Measurements from ENCODE around the gene SLC12A1. TPM values are rescaled to one million over a fixed set of nuclear protein-coding genes. Genes with fewer than 3 reads are reported as not detected.

Gene SLC12A1
- total RNA-seq (2014; rRNA removed; shearing (Covaris generic)), result 0.19 and 0.59 TPM in 2 replicates
- 0.52 and 0.57 TPM in 2 replicates for polyA plus RNA-seq (2016; fragmentation: Nextera tagmentation; extraction: Ambion mirVana)
- long read RNA-seq, partial matches to known transcripts, result 1 of 1 reads
- long read RNA-seq, other reads (novel, unspliced or antisense), result 0 of 1 reads

- ATAC-seq, result no peak
- no peak within 1 kb of the TSS for H3K4me3 ChIP-seq
Observed at GRCh38 chr15:48205981-48206380, at the start of gene SLC12A1. Gene SLC12A1, plus strand, starts transcription at chr15:48206302. Its CDS starts 1,418 bp downstream, at chr15:48207720.

More at GRCh38 chr15:48205981-48206380, at the start of gene SLC12A1:
- Histone ChIP-seq H4K20me1 (replicated peaks; ENCODE audit: insufficient read depth) (no peaks in the 10 kb centered on the region), H3K4me1 (ENCODE audit: insufficient read depth) (peaks cover 15% of the 10 kb centered on the region; the same call in 1 of the 2 replicates), H3F3A (replicated peaks; ENCODE audit: low read depth) (no peaks in the 10 kb centered on the region), H3K27me3 (ENCODE audit: insufficient read depth) (no peaks in the 10 kb centered on the region), H3K79me2 (replicated peaks; ENCODE audit: insufficient read depth) (no peaks in the 10 kb centered on the region), H2AFZ (no peak within 1 kb of the TSS), H3K36me3 (ENCODE audit: insufficient read depth) (no peaks in the 10 kb centered on the region), H3K9me2 (ENCODE audit: insufficient read depth) (peaks cover 9% of the 10 kb centered on the region; the same call in 1 of the 2 replicates), H3K4me2 (no peak within 1 kb of the TSS), H3K27ac (ENCODE audit: low read depth) (no peak within 1 kb of the TSS)
- no peaks in the 10 kb centered on the region for H3K36me3 Mint-ChIP-seq (ENCODE audit: low read depth)
- H3K4me1 Mint-ChIP-seq, result peaks cover 10% of the 10 kb centered on the region
- peaks cover 5% of the 10 kb centered on the region for H3K27me3 Mint-ChIP-seq (ENCODE audit: insufficient read depth, low read depth, poor library complexity)
- H3K27ac Mint-ChIP-seq, result no peak within 1 kb of the TSS
- no peak within 1 kb of the TSS for H3K4me3 Mint-ChIP-seq
- TF ChIP-seq ZNF114 (CRISPR knock-in tag; IDR thresholded peaks at IDR 0.05) (no peak), ZNF462 (CRISPR knock-in tag; IDR thresholded peaks at IDR 0.05) (no peak), STAT1 (IDR thresholded peaks at IDR 0.05; ENCODE audit: unreplicated experiment) (no peak), POLR2AphosphoS5 (IDR thresholded peaks at IDR 0.05; ENCODE audit: low read depth) (no peak), NANOG (IDR thresholded peaks at IDR 0.05; ENCODE audit: borderline replicate concordance) (no peak), REST (IDR thresholded peaks at IDR 0.05; ENCODE audit: unreplicated experiment) (no peak), CREB1 (CRISPR knock-in tag; IDR thresholded peaks at IDR 0.05; ENCODE audit: low read depth) (no peak), CTCF (conservative IDR thresholded peaks at IDR 0.05; ENCODE audit: low read depth in 2 of 2) (no peak), ETS1 (IDR thresholded peaks at IDR 0.05) (no peak), EZH2 (IDR thresholded peaks at IDR 0.05; ENCODE audit: low read depth, unreplicated experiment) (no peak), EZH2phosphoT487 (IDR thresholded peaks at IDR 0.05; ENCODE audit: unreplicated experiment) (no peak), JUNB (IDR thresholded peaks at IDR 0.05; ENCODE audit: unreplicated experiment) (no peak), ZNF331 (CRISPR knock-in tag; IDR thresholded peaks at IDR 0.05; ENCODE audit: low read depth) (no peak)
- no peaks in the 10 kb centered on the region for H3K9me3 Mint-ChIP-seq
- no peak for DNase-seq (ENCODE audit: low spot score)

All from GM23338 (cell line).